ENCODE measurements around the gene MLC1. TPM values are rescaled to one million over a fixed set of nuclear protein-coding genes. Genes with fewer than 3 reads are reported as not detected.

Gene MLC1
- total RNA-seq, 2 donors from 2014 or later: not detected

- no peaks in the 10 kb centered on the region for H3K9me3 ChIP-seq
- no peaks in the 10 kb centered on the region for H3K27me3 ChIP-seq
- TF ChIP-seq CTCF (IDR thresholded peaks at IDR 0.05) (no peak), POLR2A (IDR thresholded peaks at IDR 0.05) (no peak)
- DNase-seq: no peak
- WGBS, 2 donors: 64 to 76% methylated on average over 5 to 24 of the region's 24 CpGs
- no peaks in the 10 kb centered on the region for H3K36me3 ChIP-seq (replicated peaks in 1 of 2; ENCODE audit: insufficient read depth in 1 of 2, low read depth in 2 of 2)
- H3K27ac ChIP-seq: no peak overlapping the region
- no peak overlapping the region for H3K4me3 ChIP-seq
- peaks cover 10% of the 10 kb centered on the region for H3K4me1 ChIP-seq
- ATAC-seq: no peak
- intact Hi-C loops (cut with DNase I): no loop called here
These were observed 52.9 kb downstream of the MLC1 start for GRCh38 chr22:50032109-50032871.

- DNase-seq: no peak
- TF ChIP-seq CTCF (IDR thresholded peaks at IDR 0.05): no peak
- TF ChIP-seq POLR2A (IDR thresholded peaks at IDR 0.05): no peak
- intact Hi-C loops (cut with DNase I): loop anchor here (2.0 kb wide), 1 partner anchor 105 kb away; no protein-coding TSS in a partner anchor
- Histone ChIP-seq H3K9me3 (no peaks in the 10 kb centered on the region), H3K4me1 (peaks cover 10% of the 10 kb centered on the region), H3K36me3 (replicated peaks in 1 of 2; ENCODE audit: insufficient read depth in 1 of 2, low read depth in 2 of 2) (no peaks in the 10 kb centered on the region), H3K27me3 (no peaks in the 10 kb centered on the region), H3K27ac (no peak overlapping the region), H3K4me3 (no peak overlapping the region)
- no peak for ATAC-seq
- WGBS, 2 donors: 80 to 85% methylated on average over 9 to 26 of the region's 49 CpGs
These were observed 53.8 kb downstream of the MLC1 start for GRCh38 chr22:50031189-50032091.

- 17 to 35% methylated on average over 7 to 50 of the region's 52 CpGs for WGBS, 2 donors
- intact Hi-C loops (cut with DNase I): loop anchor here (2.0 kb wide), 1 partner anchor 104 kb away; no protein-coding TSS in a partner anchor
- DNase-seq (peak; percentile 75 to 82 (median 79)), ATAC-seq (peak; percentile 89)
- Histone ChIP-seq H3K36me3 (replicated peaks in 1 of 2; ENCODE audit: insufficient read depth in 1 of 2, low read depth in 2 of 2) (no peaks in the 10 kb centered on the region), H3K4me1 (peaks cover 10% of the 10 kb centered on the region), H3K4me3 (no peak overlapping the region), H3K27ac (no peak overlapping the region), H3K27me3 (no peaks in the 10 kb centered on the region), H3K9me3 (no peaks in the 10 kb centered on the region)
- TF ChIP-seq POLR2A (IDR thresholded peaks at IDR 0.05) (no peak), CTCF (IDR thresholded peaks at IDR 0.05) (peak; percentile 82 to 97 (median 93))
These were observed 54.7 kb downstream of the MLC1 start for GRCh38 chr22:50030297-50031188.

- no peaks in the 10 kb centered on the region for H3K36me3 ChIP-seq (replicated peaks in 1 of 2; ENCODE audit: insufficient read depth in 1 of 2, low read depth in 2 of 2)
- H3K4me1 ChIP-seq: peaks cover 10% of the 10 kb centered on the region
- no peaks in the 10 kb centered on the region for H3K9me3 ChIP-seq
- no peak overlapping the region for H3K27ac ChIP-seq
- H3K27me3 ChIP-seq: no peaks in the 10 kb centered on the region
- TF ChIP-seq POLR2A (IDR thresholded peaks at IDR 0.05) (no peak), CTCF (IDR thresholded peaks at IDR 0.05) (no peak)
- 51 to 60% methylated on average over 19 to 42 of the region's 42 CpGs for WGBS, 2 donors
- intact Hi-C loops (cut with DNase I): no loop called here
- H3K4me3 ChIP-seq: no peak overlapping the region
- no peak for ATAC-seq
- no peak for DNase-seq
These were observed 57.3 kb downstream of the MLC1 start for GRCh38 chr22:50027639-50028537.

Data from body of pancreas (tissue), 4 donors.